DND-41 (cell line): ENCODE results near the gene LTBP1.

Experiments
- ATAC-seq: fragments of 200-7000 bp; cut with Tn5 transposase; 3 replicates; pipeline ENCODE4 v1.9.1; 2021; ENCODE audit warnings: low read depth; ENCODE audit not compliant: insufficient read depth
- DNase-seq: peaks from one replicate; pipeline ENCODE4 v3.0.0-alpha.2; 2020
- H2AFZ ChIP-seq: 2 replicates; pipeline ENCODE4 v1.6.0; 2012; ENCODE audit warnings: low read depth, low read length
- H3K27ac ChIP-seq: 2 replicates; pipeline ENCODE4 v1.5.1; 2012; ENCODE audit warnings: low read length, inconsistent platforms
- H3K27me3 ChIP-seq: fragments of 200-600 bp; sonication (generic); 2 replicates; pipeline ENCODE4 v1.6.0; 2012; ENCODE audit warnings: low read length, mild to moderate bottlenecking, inconsistent platforms; ENCODE audit not compliant: insufficient read depth, poor library complexity
- H3K36me3 ChIP-seq: 2 replicates; pipeline ENCODE4 v1.5.1; 2012; ENCODE audit warnings: low read length, inconsistent platforms; ENCODE audit not compliant: insufficient read depth
- H3K4me1 ChIP-seq: 2 replicates; pipeline ENCODE4 v1.5.1; 2012; ENCODE audit warnings: mild to moderate bottlenecking, low read length; ENCODE audit not compliant: insufficient read depth
- H3K4me2 ChIP-seq: 2 replicates; pipeline ENCODE4 v1.6.0; 2012; ENCODE audit warnings: mild to moderate bottlenecking, moderate library complexity, low read length, inconsistent platforms; ENCODE audit not compliant: insufficient read depth
- H3K4me3 ChIP-seq, 2 experiments: fragments of 200-600 bp in 1 of 2; shearing (Covaris generic) in 1 of 2; 2 replicates each; pipeline ENCODE4 v1.5.1; 2012 to 2016; ENCODE audit warnings: inconsistent platforms in 2 of 2, low read length in 2 of 2, mild to moderate bottlenecking in 2 of 2, low read depth in 1 of 2, moderate library complexity in 1 of 2
- H3K79me2 ChIP-seq: 2 replicates; pipeline ENCODE4 v1.6.0; 2012; ENCODE audit warnings: low read length, inconsistent platforms; ENCODE audit not compliant: insufficient read depth
- H3K9ac ChIP-seq: 2 replicates; pipeline ENCODE4 v1.6.0; 2012; ENCODE audit warnings: low read depth, mild to moderate bottlenecking, inconsistent platforms, low read length, moderate library complexity
- H3K9me3 ChIP-seq: 2 replicates; pipeline ENCODE4 v1.5.1; 2012; ENCODE audit warnings: low read length, moderate library complexity, mild to moderate bottlenecking, inconsistent platforms; ENCODE audit not compliant: insufficient read depth, severe bottlenecking
- H4K20me1 ChIP-seq: 2 replicates; pipeline ENCODE4 v1.6.0; 2012; ENCODE audit warnings: low read length; ENCODE audit not compliant: insufficient read depth
- CTCF ChIP-seq: IDR thresholded peaks from 2 replicates; pipeline ENCODE4 v1.5.1; 2012; ENCODE audit warnings: borderline replicate concordance, low read length, moderate library complexity, mild to moderate bottlenecking; ENCODE audit not compliant: poor library complexity, severe bottlenecking; ENCODE audit errors: extremely low read depth
- EZH2 ChIP-seq: IDR thresholded peaks from 3 replicates; pipeline ENCODE4 v1.6.1; 2012; ENCODE audit warnings: borderline replicate concordance, low read depth, mild to moderate bottlenecking, moderate library complexity, low read length, inconsistent platforms; ENCODE audit not compliant: severe bottlenecking

Gene LTBP1

GRCh38 chr2:33205693-33206434, 259.1 kb downstream of the LTBP1 start:
- Histone ChIP-seq H3K27ac (no peak overlapping the region), H3K9ac (no peak overlapping the region), H2AFZ (no peak overlapping the region), H3K27me3 (no peaks in the 10 kb centered on the region), H3K4me3 (no peak overlapping the region), H3K36me3 (no peaks in the 10 kb centered on the region), H3K4me1 (no peaks in the 10 kb centered on the region), H4K20me1 (no peaks in the 10 kb centered on the region), H3K4me2 (no peak overlapping the region), H3K9me3 (no peaks in the 10 kb centered on the region), H3K79me2 (no peaks in the 10 kb centered on the region)
- TF ChIP-seq CTCF: no peak
- no peak for TF ChIP-seq EZH2
- ATAC-seq (no peak), DNase-seq (no peak)

DNA sequence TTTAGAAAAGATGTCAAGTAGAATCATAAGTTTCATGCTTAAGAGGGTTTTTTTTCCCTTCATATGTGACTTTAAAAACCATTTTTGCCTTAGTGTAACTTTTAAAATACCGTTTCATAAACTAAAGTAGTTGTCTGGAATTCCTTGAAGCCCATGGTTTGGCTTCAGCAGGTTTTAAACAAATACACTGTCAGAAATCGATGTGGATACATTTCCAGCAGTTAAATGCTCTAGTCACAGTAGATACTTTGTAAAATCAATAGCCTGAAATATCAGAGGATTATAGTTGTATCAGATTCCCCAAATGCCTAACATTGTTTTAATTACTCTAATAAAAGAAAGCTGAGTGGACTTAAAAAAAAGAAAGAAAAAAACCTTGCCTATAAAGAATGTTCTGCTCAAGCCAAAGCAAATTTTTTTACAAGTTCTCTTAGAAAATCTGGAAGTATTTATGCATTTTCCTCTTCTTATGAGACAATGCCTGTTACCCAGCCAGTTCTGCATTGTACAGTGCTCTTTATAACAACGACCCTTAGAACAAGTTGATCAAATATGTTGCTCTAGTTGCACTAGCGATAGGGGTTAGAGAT, 260.5 kb downstream of the LTBP1 start:
- DNase-seq: no peak
- Histone ChIP-seq H3K27me3 (no peaks in the 10 kb centered on the region), H3K27ac (no peak overlapping the region), H4K20me1 (no peaks in the 10 kb centered on the region), H2AFZ (no peak overlapping the region), H3K9me3 (no peaks in the 10 kb centered on the region), H3K79me2 (no peaks in the 10 kb centered on the region), H3K4me2 (no peak overlapping the region), H3K4me3 (no peak overlapping the region), H3K9ac (no peak overlapping the region), H3K36me3 (no peaks in the 10 kb centered on the region), H3K4me1 (no peaks in the 10 kb centered on the region)
- TF ChIP-seq EZH2: no peak
- TF ChIP-seq CTCF: no peak
- ATAC-seq: no peak

- no peaks in the 10 kb centered on the region for H3K27me3 ChIP-seq
- H3K79me2 ChIP-seq: no peaks in the 10 kb centered on the region
- no peaks in the 10 kb centered on the region for H3K4me1 ChIP-seq
- no peaks in the 10 kb centered on the region for H3K9me3 ChIP-seq
- no peak overlapping the region for H2AFZ ChIP-seq
- no peak overlapping the region for H3K27ac ChIP-seq
- no peak for DNase-seq
- H3K9ac ChIP-seq: no peak overlapping the region
- no peak overlapping the region for H3K4me2 ChIP-seq
- H4K20me1 ChIP-seq: no peaks in the 10 kb centered on the region
- no peak for ATAC-seq
- no peaks in the 10 kb centered on the region for H3K36me3 ChIP-seq
- TF ChIP-seq EZH2: no peak
- no peak for TF ChIP-seq CTCF
- no peak overlapping the region for H3K4me3 ChIP-seq
These were observed 261.6 kb downstream of the LTBP1 start for GRCh38 chr2:33208400-33208799.
